ENCODE data around the gene USP15. TPM values are rescaled to one million over a fixed set of nuclear protein-coding genes. Genes with fewer than 3 reads are reported as not detected.

Gene USP15
- total RNA-seq, 2 donors from 2014 or later: 27.9 to 29.1 TPM

- DNase-seq: no peak
- H3K9ac ChIP-seq (ENCODE audit: extremely low read depth, low read length, poor library complexity, severe bottlenecking): no peak overlapping the region
- H3K27ac ChIP-seq (ENCODE audit: low read depth, low read length): no peak overlapping the region
- Mint-ChIP-seq H3K27me3 (ENCODE audit: insufficient read depth) (peaks cover 8% of the 10 kb centered on the region), H3K36me3 (ENCODE audit: low read depth) (peaks cover 26% of the 10 kb centered on the region), H3K4me3 (no peak overlapping the region), H3K4me1 (peaks cover 3% of the 10 kb centered on the region), H3K27ac (no peak overlapping the region), H3K9me3 (peaks cover 10% of the 10 kb centered on the region)
- H3K36me3 ChIP-seq (ENCODE audit: control insufficient read depth, insufficient read depth, low read length): peaks cover 8% of the 10 kb centered on the region
- no peak overlapping the region for H3K4me3 ChIP-seq (ENCODE audit: low read length)
- H3K4me1 ChIP-seq (ENCODE audit: control insufficient read depth, insufficient read depth, low read length): no peaks in the 10 kb centered on the region
- peaks cover 8% of the 10 kb centered on the region for H3K27me3 ChIP-seq (ENCODE audit: control insufficient read depth, insufficient read depth, low read length, poor library complexity, severe bottlenecking)
- TF ChIP-seq, protein P1, sequence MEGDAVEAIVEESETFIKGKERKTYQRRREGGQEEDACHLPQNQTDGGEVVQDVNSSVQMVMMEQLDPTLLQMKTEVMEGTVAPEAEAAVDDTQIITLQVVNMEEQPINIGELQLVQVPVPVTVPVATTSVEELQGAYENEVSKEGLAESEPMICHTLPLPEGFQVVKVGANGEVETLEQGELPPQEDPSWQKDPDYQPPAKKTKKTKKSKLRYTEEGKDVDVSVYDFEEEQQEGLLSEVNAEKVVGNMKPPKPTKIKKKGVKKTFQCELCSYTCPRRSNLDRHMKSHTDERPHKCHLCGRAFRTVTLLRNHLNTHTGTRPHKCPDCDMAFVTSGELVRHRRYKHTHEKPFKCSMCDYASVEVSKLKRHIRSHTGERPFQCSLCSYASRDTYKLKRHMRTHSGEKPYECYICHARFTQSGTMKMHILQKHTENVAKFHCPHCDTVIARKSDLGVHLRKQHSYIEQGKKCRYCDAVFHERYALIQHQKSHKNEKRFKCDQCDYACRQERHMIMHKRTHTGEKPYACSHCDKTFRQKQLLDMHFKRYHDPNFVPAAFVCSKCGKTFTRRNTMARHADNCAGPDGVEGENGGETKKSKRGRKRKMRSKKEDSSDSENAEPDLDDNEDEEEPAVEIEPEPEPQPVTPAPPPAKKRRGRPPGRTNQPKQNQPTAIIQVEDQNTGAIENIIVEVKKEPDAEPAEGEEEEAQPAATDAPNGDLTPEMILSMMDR (conservative IDR thresholded peaks at IDR 0.05): no peak
- peaks cover 8% of the 10 kb centered on the region for H3K9me3 ChIP-seq (ENCODE audit: control insufficient read depth, low read length)
Observed at GRCh38 chr12:62317017-62317416, 56.8 kb downstream of the USP15 start.

GRCh38 chr12:62319058-62319457 is 58.9 kb downstream of the USP15 start:
- peaks cover 8% of the 10 kb centered on the region for H3K27me3 Mint-ChIP-seq (ENCODE audit: insufficient read depth)
- H3K27me3 ChIP-seq (ENCODE audit: control insufficient read depth, insufficient read depth, low read length, poor library complexity, severe bottlenecking): peaks cover 8% of the 10 kb centered on the region
- no peak overlapping the region for H3K27ac Mint-ChIP-seq
- peaks cover 36% of the 10 kb centered on the region for H3K36me3 Mint-ChIP-seq (ENCODE audit: low read depth)
- no peak overlapping the region for H3K4me3 Mint-ChIP-seq
- no peak overlapping the region for H3K4me3 ChIP-seq (ENCODE audit: low read length)
- peaks cover 20% of the 10 kb centered on the region for H3K36me3 ChIP-seq (ENCODE audit: control insufficient read depth, insufficient read depth, low read length)
- H3K27ac ChIP-seq (ENCODE audit: low read depth, low read length): no peak overlapping the region
- H3K9me3 ChIP-seq (ENCODE audit: control insufficient read depth, low read length): peaks cover 8% of the 10 kb centered on the region
- H3K9ac ChIP-seq (ENCODE audit: extremely low read depth, low read length, poor library complexity, severe bottlenecking): no peak overlapping the region
- WGBS, 2 experiments (ENCODE audit: insufficient coverage in 1 of 2, insufficient read length in 1 of 2): 88 to 100% methylated on average over 1 to 2 of the region's 2 CpGs
- no peak for DNase-seq
- TF ChIP-seq, protein P1 (conservative IDR thresholded peaks at IDR 0.05): no peak
- peaks cover 3% of the 10 kb centered on the region for H3K4me1 Mint-ChIP-seq
- H3K4me1 ChIP-seq (ENCODE audit: control insufficient read depth, insufficient read depth, low read length): no peaks in the 10 kb centered on the region
- peaks cover 10% of the 10 kb centered on the region for H3K9me3 Mint-ChIP-seq

DNA sequence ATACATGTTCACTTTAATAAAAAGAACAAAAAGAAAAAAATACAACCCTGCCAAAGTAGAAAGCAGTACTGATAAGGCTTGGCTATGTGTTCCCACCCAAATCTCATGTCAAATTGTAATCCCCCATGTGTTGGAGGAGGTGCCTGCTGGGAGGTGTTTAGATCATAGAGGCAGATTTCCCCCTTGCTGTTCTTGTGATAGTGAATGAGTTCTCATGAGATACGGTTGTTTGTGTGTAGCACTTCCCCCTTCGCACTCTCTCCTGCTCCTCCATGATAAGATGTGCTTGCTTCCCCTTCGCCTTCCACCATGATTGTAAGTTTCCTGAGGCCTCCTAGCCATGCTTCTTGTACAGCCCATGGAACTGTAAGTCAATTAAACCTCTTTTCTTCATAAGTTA is 59.9 kb downstream of the USP15 start:
- Mint-ChIP-seq H3K27me3 (ENCODE audit: insufficient read depth) (peaks cover 8% of the 10 kb centered on the region), H3K9me3 (peaks cover 10% of the 10 kb centered on the region), H3K27ac (no peak overlapping the region), H3K4me1 (peaks cover 3% of the 10 kb centered on the region), H3K4me3 (no peak overlapping the region), H3K36me3 (ENCODE audit: low read depth) (peaks cover 36% of the 10 kb centered on the region)
- Histone ChIP-seq H3K9ac (ENCODE audit: extremely low read depth, low read length, poor library complexity, severe bottlenecking) (no peak overlapping the region), H3K4me3 (ENCODE audit: low read length) (no peak overlapping the region), H3K4me1 (ENCODE audit: control insufficient read depth, insufficient read depth, low read length) (no peaks in the 10 kb centered on the region), H3K9me3 (ENCODE audit: control insufficient read depth, low read length) (peaks cover 8% of the 10 kb centered on the region), H3K27me3 (ENCODE audit: control insufficient read depth, insufficient read depth, low read length, poor library complexity, severe bottlenecking) (peaks cover 8% of the 10 kb centered on the region), H3K36me3 (ENCODE audit: control insufficient read depth, insufficient read depth, low read length) (peaks cover 20% of the 10 kb centered on the region), H3K27ac (ENCODE audit: low read depth, low read length) (no peak overlapping the region)
- WGBS, 2 experiments (ENCODE audit: insufficient coverage in 1 of 2, insufficient read length in 1 of 2): 76 to 84% methylated on average over 2 to 3 of the region's 3 CpGs
- TF ChIP-seq, protein P1 (conservative IDR thresholded peaks at IDR 0.05): no peak
- DNase-seq: no peak

Measured in endodermal cell (in vitro differentiated cells).